Testis (tissue), 3 donors: ENCODE measurements around the gene LYPD6B. TPM values are rescaled to one million over a fixed set of nuclear protein-coding genes. Genes with fewer than 3 reads are reported as not detected.

Experiments
- DNase-seq: peaks from one replicate; pipeline ENCODE4 v3.0.0-alpha.2; 2019
- H3K27ac ChIP-seq, 2 donors: fragments of 200-600 bp; sonication (generic); one replicate each; pipeline ENCODE4 v1.5.1; 2019
- H3K27me3 ChIP-seq: fragments of 200-600 bp; sonication (generic); one replicate; pipeline ENCODE4 v1.5.1; 2019
- H3K36me3 ChIP-seq: fragments of 200-600 bp; sonication (generic); one replicate; pipeline ENCODE4 v1.5.1; 2017; ENCODE audit warnings: low read depth; ENCODE audit errors: missing control alignments
- H3K4me1 ChIP-seq: fragments of 200-600 bp; sonication (generic); one replicate; pipeline ENCODE4 v1.5.1; 2019
- H3K4me3 ChIP-seq, 2 donors: fragments of 200-600 bp; sonication (generic); one replicate each; pipeline ENCODE4 v1.5.1; 2017 to 2019
- H3K9me3 ChIP-seq: fragments of 200-600 bp; sonication (generic); one replicate; pipeline ENCODE4 v1.5.1; 2017
- POLR2A ChIP-seq: fragments of 450-650 bp; IDR thresholded peaks from one replicate; pipeline ENCODE4 v1.6.1; 2017; ENCODE audit warnings: antibody characterized with exemption, mild to moderate bottlenecking, moderate library complexity
- WGBS, 2 donors: methylation state at CpG; one replicate each; pipeline ENCODE4 v1.1.5; 2018; 5-methylcytosine and 5-hydroxymethylcytosine counted together
- intact Hi-C: fragments of 100-400 bp; cut with DNase I; formaldehyde crosslinking; loops from one replicate; pipeline ENCODE4 v1.15.1; 2023; ENCODE audit warnings: low total_unique reads
- polyA plus RNA-seq: library from polyadenylated mRNA; stranded (reverse); fragments of 350-450 nt; fragmentation: Illumina TruSeq; extraction: RNeasy Lipid Tissue Mini Kit (QIAGEN cat#74804); gene quantifications from one replicate; pipeline ENCODE4 v1.2.3, GENCODE V29; 2014; ENCODE audit warnings: low read depth, low replicate concordance; ENCODE audit not compliant: insufficient read depth
- total RNA-seq, 2 donors: library from RNA; depleted of rRNA; stranded (reverse); fragments of >200 nt; gene quantifications; one replicate each; pipeline ENCODE4 v1.2.3, GENCODE V29; 2016
- TF ChIP-seq, protein P1 (sequence below), 3 experiments: fragments of 450-650 bp in 2 of 3; fragments of 200-600 bp in 1 of 3; sonication (generic) in 1 of 3; IDR thresholded peaks; one replicate each; pipeline ENCODE4 v1.5.1; 2016 to 2019; ENCODE audit warnings: antibody characterized with exemption in 3 of 3, mild to moderate bottlenecking in 2 of 3, moderate library complexity in 1 of 3

Gene LYPD6B
- total and polyA plus RNA-seq, 3 donors from 2014 or later, result 41.9 to 53.0 (median 45.2) TPM

DNA sequence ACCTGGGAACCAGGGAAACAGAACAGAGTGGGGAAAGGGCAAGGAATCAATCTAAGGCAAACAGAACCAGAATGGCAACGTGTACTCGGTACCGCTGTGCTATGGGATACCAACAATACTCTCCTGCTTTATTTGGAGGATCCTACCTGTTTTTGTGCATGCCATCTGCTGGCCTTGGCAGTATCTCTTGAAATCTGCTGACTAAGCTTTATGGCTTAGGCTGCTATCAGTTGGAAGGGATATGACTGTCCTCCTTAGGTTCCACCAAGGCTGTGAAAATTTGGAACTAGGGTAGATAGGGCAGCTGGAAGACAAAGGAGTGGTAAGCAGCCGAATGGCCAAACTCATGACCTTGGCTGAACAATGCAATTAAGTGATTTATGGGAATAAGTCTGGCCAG, 220.6 kb downstream of the LYPD6B start:
- no peaks in the 10 kb centered on the region for H3K36me3 ChIP-seq
- intact Hi-C loops, result no loop called here
- H3K9me3 ChIP-seq, result no peaks in the 10 kb centered on the region
- 84 to 85% methylated on average over 4 of the region's 4 CpGs for WGBS, 2 donors
- H3K27ac ChIP-seq, result no peak overlapping the region
- TF ChIP-seq, protein P1, sequence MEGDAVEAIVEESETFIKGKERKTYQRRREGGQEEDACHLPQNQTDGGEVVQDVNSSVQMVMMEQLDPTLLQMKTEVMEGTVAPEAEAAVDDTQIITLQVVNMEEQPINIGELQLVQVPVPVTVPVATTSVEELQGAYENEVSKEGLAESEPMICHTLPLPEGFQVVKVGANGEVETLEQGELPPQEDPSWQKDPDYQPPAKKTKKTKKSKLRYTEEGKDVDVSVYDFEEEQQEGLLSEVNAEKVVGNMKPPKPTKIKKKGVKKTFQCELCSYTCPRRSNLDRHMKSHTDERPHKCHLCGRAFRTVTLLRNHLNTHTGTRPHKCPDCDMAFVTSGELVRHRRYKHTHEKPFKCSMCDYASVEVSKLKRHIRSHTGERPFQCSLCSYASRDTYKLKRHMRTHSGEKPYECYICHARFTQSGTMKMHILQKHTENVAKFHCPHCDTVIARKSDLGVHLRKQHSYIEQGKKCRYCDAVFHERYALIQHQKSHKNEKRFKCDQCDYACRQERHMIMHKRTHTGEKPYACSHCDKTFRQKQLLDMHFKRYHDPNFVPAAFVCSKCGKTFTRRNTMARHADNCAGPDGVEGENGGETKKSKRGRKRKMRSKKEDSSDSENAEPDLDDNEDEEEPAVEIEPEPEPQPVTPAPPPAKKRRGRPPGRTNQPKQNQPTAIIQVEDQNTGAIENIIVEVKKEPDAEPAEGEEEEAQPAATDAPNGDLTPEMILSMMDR (IDR thresholded peaks at IDR 0.05), result no peak
- no peak for TF ChIP-seq POLR2A
- H3K27me3 ChIP-seq, result no peaks in the 10 kb centered on the region
- no peak for DNase-seq
- no peaks in the 10 kb centered on the region for H3K4me1 ChIP-seq
- no peak overlapping the region for H3K4me3 ChIP-seq

DNA sequence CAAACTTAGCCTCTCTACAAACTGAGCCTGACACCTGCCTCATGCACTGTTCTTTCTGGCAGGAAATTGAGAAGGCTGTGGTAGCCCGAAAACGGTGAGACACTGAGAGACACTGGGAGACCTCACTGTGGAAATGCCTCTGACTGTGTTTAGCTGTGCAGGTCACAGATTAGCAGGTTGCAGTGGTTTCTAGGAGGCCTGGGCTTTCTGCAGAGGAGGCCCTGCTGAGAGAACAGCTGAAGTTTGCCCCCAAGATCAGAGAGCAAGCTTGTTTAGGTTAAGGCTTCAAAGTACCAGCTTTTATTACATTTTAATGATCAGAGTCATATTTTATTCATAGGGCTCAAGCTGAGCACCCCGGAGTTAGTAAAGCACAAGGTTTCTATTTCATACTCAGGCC, 223.2 kb downstream of the LYPD6B start:
- intact Hi-C loops, result no loop called here
- 37 to 39% methylated on average over 3 of the region's 3 CpGs for WGBS, 2 donors
- Histone ChIP-seq H3K27me3 (no peaks in the 10 kb centered on the region), H3K36me3 (no peaks in the 10 kb centered on the region), H3K4me3 (no peak overlapping the region), H3K9me3 (no peaks in the 10 kb centered on the region), H3K4me1 (no peaks in the 10 kb centered on the region), H3K27ac (no peak overlapping the region)
- no peak for DNase-seq
- TF ChIP-seq POLR2A, result no peak
- TF ChIP-seq, protein P1 (IDR thresholded peaks at IDR 0.05), result no peak

Other genes with a start within 250 kb of the LYPD6B start
- 100 to 1,000 TPM; 146 to 159 TPM for gene KIF5C, start 163.5 kb upstream of the LYPD6B start, total RNA-seq
- 57.0 TPM for gene KIF5C, start 163.5 kb upstream of the LYPD6B start, polyA plus RNA-seq